ENCODE measurements around the gene UBE2L3.

DNA sequence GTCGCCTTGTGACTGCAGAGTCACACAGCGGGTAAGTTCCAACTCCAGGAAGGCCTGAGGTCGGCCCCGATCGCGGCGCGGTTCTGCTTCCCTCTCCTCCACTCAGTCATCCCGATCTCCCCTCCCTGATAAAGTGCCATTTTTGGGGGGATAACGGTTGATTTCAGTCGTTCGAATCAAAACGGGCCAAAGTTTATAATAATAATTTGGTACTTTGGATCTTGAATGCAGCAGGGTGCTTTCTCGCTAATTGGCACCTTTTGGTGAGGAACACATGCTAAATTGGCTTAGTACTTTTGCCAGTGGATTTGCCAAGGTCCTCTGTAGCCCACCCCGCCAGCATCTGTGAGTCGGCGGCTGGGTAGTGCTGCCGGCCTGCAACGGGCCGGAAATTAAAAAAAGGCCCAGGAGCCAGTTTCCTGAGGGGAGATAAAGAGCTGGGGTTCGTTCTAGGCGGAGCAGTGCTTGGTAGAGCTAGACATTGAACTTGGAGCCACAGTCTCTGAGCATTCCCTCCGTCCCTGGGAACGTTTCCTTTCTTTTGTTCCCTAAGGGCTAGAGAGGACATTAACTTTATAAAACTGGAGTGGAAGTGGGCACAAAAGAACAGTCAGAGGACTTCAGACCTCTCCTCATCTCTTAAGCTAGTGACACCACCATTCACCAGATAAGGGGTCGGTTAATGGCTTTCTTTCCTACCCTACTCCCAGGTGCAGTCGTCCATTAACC lies 997 bp downstream of the UBE2L3 start:
- TF ChIP-seq POLR2A (IDR thresholded peaks at IDR 0.05), result peak; percentile 25
- TF ChIP-seq, protein P1, sequence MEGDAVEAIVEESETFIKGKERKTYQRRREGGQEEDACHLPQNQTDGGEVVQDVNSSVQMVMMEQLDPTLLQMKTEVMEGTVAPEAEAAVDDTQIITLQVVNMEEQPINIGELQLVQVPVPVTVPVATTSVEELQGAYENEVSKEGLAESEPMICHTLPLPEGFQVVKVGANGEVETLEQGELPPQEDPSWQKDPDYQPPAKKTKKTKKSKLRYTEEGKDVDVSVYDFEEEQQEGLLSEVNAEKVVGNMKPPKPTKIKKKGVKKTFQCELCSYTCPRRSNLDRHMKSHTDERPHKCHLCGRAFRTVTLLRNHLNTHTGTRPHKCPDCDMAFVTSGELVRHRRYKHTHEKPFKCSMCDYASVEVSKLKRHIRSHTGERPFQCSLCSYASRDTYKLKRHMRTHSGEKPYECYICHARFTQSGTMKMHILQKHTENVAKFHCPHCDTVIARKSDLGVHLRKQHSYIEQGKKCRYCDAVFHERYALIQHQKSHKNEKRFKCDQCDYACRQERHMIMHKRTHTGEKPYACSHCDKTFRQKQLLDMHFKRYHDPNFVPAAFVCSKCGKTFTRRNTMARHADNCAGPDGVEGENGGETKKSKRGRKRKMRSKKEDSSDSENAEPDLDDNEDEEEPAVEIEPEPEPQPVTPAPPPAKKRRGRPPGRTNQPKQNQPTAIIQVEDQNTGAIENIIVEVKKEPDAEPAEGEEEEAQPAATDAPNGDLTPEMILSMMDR (IDR thresholded peaks at IDR 0.05), result no peak

Measured in right lobe of liver (tissue), 4 donors.